SHP77 (cell line): ENCODE results near the gene CDH13.

Experiments
- DNase-seq, 2 experiments: peaks; one replicate each; lab custom pipeline; 2025; lab: John Stamatoyannopoulos, UW

CDH13 gene

GRCh38 chr16:82626791-82627261, at the start of gene CDH13:
Gene CDH13, plus strand, starts transcription at chr16:82626969.
- no peak for DNase-seq

- DNase-seq, result peak in 1 of 2 experiments; percentile 27
Observed at GRCh38 chr16:82580298-82580890, 46.4 kb upstream of the CDH13 start.

GRCh38 chr16:82582975-82583374, 43.8 kb upstream of the CDH13 start:
- no peak for DNase-seq

- no peak for DNase-seq
Observed at GRCh38 chr16:82583422-82583821, 43.3 kb upstream of the CDH13 start.

GRCh38 chr16:82584553-82585152, 42.1 kb upstream of the CDH13 start:
- DNase-seq, result no peak

GRCh38 chr16:82585675-82586074, 41.1 kb upstream of the CDH13 start:
- DNase-seq, result no peak

GRCh38 chr16:82586130-82586529, 40.6 kb upstream of the CDH13 start:
- no peak for DNase-seq

- DNase-seq, result no peak
Observed at GRCh38 chr16:82587289-82587688, 39.5 kb upstream of the CDH13 start.

GRCh38 chr16:82589407-82589806, 37.4 kb upstream of the CDH13 start:
- DNase-seq, result no peak

- no peak for DNase-seq
Observed at GRCh38 chr16:82594114-82594513, 32.7 kb upstream of the CDH13 start.

- no peak for DNase-seq
Observed at GRCh38 chr16:82598771-82599170, 28.0 kb upstream of the CDH13 start.

GRCh38 chr16:82601989-82602640, 24.7 kb upstream of the CDH13 start:
- no peak for DNase-seq

GRCh38 chr16:82603784-82604411, 22.9 kb upstream of the CDH13 start:
- peak in 1 of 2 experiments; percentile 4 for DNase-seq

GRCh38 chr16:82605076-82605475, 21.7 kb upstream of the CDH13 start:
- no peak for DNase-seq

- no peak for DNase-seq
Observed at GRCh38 chr16:82605863-82606620, 20.7 kb upstream of the CDH13 start.

- no peak for DNase-seq
Observed at GRCh38 chr16:82609140-82609539, 17.6 kb upstream of the CDH13 start.

- DNase-seq, result no peak
Observed at GRCh38 chr16:82612263-82612662, 14.5 kb upstream of the CDH13 start.

GRCh38 chr16:82616356-82616755, 10.4 kb upstream of the CDH13 start:
- no peak for DNase-seq

GRCh38 chr16:82621781-82622180, 5.0 kb upstream of the CDH13 start:
- no peak for DNase-seq

GRCh38 chr16:82623241-82623640, 3.5 kb upstream of the CDH13 start:
- no peak for DNase-seq

- no peak for DNase-seq
Observed at GRCh38 chr16:82625066-82625968, 1.5 kb upstream of the CDH13 start.
